ENCODE data around the gene EVC2.

Gene EVC2, protein sequence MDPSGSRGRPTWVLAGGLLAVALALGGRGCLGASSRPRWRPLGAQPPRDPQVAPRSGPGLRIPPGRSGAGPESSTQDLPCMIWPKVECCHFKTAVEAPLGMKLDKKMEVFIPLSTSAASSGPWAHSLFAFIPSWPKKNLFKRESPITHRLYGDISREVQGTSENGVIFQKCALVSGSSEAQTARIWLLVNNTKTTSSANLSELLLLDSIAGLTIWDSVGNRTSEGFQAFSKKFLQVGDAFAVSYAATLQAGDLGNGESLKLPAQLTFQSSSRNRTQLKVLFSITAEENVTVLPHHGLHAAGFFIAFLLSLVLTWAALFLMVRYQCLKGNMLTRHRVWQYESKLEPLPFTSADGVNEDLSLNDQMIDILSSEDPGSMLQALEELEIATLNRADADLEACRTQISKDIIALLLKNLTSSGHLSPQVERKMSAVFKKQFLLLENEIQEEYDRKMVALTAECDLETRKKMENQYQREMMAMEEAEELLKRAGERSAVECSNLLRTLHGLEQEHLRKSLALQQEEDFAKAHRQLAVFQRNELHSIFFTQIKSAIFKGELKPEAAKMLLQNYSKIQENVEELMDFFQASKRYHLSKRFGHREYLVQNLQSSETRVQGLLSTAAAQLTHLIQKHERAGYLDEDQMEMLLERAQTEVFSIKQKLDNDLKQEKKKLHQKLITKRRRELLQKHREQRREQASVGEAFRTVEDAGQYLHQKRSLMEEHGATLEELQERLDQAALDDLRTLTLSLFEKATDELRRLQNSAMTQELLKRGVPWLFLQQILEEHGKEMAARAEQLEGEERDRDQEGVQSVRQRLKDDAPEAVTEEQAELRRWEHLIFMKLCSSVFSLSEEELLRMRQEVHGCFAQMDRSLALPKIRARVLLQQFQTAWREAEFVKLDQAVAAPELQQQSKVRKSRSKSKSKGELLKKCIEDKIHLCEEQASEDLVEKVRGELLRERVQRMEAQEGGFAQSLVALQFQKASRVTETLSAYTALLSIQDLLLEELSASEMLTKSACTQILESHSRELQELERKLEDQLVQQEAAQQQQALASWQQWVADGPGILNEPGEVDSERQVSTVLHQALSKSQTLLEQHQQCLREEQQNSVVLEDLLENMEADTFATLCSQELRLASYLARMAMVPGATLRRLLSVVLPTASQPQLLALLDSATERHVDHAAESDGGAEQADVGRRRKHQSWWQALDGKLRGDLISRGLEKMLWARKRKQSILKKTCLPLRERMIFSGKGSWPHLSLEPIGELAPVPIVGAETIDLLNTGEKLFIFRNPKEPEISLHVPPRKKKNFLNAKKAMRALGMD

DNA sequence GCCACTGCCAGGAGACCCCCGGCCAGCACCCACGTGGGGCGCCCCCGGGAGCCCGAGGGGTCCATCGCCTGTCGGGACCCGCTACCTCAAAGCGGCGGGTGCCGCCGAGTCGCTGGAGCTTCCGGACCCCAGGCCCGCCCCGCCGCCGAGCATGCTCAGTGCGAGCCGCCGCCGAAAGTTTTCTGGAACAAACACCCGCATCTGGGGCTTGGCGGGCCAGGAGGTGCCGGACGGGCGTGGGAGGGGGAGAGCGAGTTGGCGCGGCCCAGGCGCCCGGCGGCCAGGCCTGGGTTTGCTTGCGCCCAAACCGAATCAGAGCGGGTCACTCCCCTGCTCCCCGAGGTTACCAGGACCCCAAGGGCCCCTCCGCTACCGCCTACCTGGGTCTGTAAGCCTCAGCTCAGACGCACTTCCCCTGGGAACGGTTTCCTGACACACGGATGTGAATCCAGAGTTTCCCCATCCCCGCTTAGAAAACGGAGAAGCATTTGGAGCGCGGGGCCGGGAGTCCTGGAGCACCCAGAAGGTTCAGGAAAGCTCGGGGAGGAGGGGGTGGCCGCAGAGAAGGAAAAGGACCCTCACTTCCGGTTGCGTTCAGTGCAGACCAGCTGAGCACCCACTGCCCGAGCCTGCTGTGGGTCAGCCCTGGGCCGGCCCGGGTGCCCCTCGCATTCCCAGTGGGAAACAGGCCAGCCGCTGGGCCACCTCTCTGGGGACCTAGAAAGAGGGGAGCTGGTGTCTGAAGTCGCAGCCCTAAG lies at the start of gene EVC2:
Gene EVC2 (minus strand): TSS at position 111 of the 758 bp plus-strand sequence. CDS start 46 bp downstream, at position 65.
- no peak for DNase-seq

DNA sequence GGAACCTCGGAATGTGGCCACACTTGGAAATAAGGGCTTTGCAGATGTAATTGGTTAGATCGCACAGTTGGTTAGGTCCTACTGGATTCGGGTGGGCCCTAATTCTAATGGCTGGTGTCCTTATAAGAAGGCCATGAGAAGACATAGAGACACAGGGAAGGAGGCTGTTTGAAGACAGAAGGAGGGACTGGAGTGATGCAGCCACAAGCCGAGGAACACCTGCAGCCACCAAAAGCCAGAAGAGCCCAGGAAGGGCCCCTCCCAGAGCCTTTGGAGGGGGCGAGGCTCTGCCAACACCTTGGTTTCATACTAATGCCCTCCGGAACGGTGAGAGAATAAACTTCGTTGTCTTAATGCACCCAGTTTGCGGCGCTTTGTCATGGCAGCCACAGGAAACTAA lies 49.6 kb upstream of the EVC2 start:
- DNase-seq = no peak

DNA sequence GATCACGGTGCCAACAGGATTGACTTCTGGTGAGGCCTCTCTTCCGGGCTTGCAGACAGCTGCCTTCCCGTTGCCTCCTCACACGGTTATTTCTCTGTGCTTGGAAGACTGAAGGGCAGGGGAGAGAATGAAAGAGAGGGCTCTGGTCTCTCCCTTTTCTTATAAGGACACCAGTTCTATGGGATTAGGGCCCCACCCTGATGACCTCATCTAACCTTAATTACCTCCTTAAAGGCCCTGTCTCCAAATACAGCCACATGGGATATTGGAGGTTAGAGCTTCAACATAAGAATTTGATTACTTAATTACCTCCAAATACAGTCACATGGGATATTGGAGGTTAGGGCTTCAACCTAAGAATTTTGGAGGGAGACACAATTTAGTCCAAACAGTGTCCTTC lies 49.2 kb upstream of the EVC2 start:
- no peak for DNase-seq

DNA sequence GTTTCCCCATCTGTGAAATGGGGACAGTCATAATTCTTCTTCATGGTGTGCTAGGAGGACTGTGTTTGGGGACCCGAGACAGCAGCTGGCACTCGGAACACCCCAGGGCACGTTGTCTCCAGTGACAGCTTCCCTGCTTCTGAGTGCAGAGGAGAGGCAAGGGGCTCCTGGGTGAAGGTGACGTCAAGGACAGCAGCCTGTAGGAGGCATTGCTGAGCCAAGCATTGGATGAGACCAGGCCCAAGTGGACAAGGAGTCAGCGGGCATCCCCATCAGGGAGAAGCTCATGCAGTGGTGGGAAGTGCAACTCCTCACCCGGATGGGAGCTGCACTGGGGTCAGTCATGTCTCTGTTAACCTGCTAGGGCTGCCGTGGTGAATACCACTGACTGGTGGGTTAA lies 48.7 kb upstream of the EVC2 start:
- no peak for DNase-seq

DNA sequence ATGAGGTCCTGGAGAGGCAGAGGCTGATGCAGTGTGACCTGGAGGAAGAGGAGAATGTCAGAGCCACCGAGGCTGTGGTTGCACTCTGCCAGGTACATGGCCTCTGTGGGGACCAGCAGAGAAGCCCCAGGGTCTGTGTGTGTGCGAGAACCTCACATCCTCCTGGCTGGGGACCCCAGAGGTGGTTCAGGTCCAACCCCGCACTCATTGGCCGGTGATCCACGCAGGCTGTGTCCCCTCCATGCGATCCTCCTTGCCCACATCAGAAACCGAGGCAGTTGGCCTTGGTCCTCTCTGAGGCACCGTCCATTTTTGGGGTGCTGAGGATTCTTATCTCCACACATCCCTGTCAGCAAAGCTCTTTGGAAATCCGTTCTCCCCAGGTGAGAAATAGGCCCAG lies 47.9 kb upstream of the EVC2 start:
- DNase-seq = no peak

DNA sequence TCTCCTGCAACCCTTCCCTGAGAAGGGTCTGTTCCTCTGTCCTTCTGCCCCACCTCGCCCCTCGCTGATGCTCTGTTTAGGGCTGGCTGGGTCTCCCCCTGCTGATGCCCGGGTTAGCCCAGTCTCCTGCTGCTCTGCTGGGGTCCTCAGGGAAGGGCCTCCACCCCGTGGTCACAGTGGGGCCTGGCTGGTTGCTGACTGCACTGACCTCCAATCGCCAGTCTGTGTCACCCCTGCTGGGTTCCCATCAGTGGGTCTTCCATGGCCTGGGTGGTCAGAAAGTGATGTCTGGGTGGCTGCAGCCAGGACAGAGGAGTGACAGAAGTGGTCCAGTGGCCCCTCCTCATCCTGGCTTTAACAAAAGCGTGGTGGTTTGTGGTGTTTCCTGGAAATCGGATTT lies 47.3 kb upstream of the EVC2 start:
- no peak for DNase-seq

DNA sequence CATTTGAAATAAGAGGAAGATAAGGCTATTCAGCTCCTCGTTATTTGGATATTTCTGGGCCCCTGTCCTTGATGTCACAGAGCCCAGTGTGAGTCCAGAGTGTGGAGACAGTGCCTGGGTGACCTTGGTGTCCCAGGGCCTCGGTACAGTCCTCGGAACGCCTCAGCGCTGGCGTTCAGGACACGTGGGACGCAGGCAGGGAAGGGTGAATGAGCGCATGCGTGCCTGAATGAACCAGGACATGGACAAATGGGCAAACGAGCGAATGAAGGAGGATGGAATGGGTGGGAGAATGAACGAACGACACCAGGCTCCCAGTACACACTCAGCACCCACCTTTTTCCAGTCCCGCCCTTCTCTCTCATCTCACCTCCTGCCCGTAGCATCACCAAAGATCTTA lies 46.8 kb upstream of the EVC2 start:
- no peak for DNase-seq

DNA sequence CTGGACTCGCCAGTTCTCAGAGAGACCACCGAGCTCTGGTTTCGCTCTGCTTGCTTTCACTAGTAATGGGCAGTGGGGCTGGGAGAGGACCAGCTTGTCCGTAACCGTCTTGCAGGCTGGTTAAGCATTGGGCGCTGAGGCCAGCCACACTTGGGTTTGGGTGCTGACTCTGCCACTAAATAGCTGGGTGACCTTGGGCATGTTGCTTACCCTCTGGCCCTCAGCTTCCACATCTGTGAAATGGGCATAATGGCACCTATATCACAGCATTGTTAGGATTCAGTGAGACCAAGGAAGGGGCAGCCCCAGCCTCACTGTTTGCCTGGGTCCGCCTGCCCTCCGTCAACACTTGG lies 46.1 kb upstream of the EVC2 start:
- no peak for DNase-seq

DNA sequence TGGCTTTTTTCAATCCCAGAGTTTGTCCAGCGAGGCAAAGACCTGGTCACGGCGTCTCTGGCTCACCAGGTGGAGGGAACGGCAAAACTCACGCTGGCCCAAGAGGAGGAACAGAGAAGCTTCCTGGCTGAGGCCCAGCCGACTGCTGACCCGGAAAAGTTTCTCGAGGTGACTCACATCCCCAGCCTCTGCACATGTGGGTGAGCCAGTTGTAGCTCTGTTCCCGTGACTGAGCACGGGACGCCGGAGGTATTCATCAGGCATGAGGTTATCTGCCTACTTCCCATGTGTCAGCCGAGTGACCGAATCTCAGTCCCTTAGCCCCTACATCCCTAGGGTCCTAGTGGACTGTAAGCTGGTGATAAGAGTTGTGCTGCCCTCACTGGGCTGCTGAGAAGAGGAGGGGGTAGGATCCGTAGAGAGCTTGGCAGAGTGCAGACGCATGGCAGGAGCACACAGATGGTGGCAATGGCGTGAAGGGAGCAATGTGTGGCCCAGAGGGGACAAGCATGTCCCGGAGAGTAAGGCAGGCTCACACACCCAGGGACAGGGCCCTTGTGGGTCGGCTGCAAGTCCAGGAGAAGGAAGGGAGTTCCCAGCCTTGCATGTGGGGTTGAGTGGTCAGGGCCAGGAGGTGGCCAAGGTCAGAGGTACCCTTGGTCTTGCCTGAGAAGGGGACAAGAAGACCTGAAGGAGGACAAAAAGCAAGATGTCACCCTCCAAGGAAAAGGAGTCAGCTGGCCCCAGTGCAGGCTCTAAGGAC lies 45.6 kb upstream of the EVC2 start:
- no peak for DNase-seq

DNA sequence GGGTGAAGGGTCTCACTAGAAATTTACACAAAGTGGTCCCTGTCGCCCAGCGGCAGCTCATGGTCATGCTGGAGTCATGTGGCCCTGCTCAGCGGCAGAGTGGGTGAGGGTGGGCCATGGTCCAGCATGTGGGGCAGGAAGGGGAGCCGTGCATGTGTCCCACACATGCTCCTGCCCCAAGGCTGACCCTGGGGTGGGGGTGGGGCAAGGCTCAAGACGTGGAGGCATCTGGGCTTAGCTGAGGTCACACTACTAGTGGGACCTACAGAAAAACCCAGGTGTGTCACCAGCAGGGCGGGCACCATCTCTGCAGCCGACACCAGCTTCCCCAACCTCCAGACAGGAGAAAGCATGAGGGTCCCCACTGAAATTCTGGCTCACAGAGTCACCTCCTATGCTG lies 45.0 kb upstream of the EVC2 start:
- no peak for DNase-seq

DNA sequence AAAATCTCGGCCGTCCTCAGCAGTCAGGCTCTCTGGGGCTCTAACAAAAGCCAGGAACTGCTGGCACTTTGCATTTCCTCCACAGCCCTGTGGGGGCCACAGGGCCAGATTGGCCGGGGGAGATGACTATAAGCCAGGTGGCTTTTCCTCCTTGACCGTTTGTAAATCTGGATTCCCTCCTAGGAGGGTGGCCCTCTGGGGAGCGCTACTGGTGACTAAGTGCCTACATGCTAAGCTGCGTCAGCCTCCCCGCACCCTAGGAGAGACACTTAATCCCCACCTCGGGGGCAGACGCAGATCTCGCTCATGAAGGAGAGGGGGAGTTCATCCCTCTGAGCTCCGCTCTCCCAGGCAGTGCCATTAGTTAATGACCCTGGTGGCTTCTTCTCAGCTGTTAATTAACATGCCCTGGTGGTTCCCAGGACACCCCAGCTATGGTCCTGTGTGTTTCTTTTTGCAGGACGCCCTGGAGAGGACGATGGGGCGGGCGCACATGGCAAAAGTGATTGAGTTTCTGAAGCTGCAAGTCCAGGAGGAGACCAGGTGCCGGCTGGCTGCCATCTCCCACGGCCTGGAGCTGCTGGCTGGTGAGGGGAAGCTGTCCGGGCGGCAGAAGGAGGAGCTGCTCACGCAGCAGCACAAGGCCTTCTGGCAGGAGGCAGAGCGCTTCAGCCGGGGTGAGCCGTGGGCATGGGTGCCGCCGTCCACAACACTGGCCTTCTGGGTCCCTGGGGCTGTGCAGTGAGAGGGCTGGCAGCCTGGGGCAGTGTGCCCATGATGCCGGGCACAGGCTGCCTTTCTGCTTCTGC lies 44.2 kb upstream of the EVC2 start:
- no peak for DNase-seq

DNA sequence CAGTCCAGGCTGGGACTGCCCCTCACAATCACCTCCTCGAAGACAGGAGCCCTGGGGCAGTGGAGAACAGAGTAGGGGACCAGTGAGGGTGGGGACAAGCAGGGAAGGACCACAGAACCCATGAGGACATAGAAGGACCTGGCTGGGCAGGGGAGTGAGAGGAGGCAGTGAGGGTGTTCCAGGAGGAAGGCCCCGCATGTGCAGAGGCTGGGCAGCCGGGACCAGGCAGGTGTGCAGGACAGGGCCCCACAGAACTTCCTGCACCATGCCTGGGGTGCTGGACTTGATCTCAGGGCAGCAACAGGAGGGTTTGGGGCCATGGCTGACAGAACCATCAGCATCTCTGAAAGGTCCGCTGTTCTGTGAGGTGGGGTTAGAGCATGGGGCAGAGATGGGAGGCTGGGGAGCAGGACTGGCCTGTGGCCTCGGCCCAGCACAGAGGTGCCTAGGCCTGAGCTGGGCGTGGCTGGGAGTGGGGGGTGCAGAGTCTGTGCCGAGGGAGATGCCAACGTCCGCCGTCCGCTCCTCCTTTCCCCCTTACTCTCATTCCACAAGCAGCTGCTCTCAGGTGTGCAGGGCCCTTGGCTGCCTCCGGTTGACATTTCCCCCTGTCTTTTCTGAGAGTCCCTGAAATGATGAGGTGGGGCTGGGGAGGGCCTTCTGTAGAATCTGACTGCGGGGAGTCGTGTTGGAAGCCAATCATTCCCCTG lies 43.5 kb upstream of the EVC2 start:
- DNase-seq = no peak

DNA sequence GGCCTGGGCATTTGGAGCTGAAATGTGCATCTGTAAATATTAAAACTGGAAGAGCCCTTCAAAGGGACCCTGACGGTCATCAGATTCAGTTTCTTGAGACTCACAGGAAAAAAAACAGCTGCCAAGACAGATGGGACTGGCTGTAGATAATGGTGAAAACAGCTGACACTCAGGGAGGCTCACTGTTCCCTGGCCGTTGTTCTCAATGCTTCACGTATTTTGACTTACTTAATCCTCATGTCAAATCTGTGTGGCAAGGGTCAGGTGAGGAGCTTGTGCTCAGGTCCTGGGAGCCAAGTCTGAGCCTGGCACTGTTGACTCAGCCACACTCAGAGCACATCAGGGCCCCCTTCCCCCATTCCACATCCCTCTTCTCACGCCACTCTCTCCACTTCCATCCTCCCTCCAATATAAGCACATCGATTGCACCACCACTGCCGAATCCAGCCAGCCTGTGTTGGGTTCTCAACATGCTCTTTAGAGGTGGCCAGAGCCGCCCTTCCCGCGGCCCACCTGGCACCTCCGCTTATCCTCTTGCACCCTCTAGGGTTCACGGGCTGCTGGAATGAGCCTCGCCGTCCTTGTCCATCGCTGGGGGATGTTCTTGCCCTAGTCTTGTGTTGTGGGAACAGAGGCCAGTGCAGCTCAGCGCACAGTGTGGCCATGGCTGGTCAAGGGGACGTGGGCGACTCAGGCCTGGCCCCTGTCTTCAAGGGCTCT lies 42.7 kb upstream of the EVC2 start:
- DNase-seq = no peak

DNA sequence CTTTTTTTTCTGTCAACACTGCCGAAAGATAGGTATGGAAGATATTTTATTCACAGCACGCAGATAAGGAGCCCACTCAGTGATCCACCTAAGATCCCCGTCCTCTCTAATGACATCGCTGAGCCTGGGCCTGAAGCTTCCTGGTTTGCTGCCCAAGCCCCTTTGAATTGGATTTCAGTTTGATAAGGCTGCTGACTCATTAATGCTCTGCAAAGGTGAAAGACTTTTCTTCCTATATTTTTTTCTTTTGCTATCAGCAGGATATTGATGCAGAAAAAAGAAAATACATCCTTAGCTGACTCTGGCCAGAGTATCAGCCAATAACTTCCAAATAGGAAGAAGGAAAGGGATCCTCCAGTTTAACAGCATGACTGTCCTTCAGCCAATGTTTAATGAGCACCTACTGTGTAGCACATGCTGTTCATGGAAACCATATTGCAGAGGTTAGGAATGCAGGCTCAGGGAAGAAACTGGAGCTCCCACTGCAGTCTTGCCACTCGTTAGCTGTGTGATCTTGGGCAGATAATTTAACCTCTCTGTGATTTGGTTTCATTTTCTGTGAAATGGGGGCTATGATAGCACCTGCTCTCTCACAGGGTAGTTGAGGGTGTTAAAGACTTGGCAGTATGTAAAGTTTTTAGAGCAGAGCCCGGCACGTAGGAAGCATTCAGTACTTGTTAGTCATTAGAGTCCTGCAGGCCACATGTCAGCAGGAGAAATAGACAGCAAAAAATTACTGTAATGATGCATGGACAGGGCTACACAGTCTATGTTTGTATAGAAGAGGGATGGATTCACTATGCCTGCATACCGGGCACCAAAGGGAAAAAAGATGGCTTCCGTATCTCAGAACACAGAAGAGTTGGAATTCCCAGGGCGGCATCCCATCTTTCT lies 41.9 kb upstream of the EVC2 start:
- DNase-seq = no peak

DNA sequence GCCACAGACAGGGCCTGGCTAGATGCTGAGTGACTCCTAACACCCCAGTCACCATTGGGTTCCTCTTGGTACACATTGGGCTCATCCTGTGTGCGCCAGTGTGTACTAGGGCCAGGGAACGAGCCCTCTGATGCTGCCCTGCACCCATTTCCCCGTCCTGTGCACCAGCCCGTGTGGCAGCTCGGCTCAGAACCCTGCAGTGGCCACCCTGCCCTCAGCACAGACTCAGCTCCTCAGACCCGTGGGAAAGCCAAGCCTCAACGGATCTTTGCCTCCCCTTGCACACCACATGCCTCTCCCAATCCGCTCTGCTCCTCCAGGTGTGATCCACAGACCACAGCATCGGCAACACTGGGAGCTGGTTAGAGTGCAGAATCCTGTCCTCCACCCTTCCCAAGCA lies 41.2 kb upstream of the EVC2 start:
- DNase-seq = no peak

DNA sequence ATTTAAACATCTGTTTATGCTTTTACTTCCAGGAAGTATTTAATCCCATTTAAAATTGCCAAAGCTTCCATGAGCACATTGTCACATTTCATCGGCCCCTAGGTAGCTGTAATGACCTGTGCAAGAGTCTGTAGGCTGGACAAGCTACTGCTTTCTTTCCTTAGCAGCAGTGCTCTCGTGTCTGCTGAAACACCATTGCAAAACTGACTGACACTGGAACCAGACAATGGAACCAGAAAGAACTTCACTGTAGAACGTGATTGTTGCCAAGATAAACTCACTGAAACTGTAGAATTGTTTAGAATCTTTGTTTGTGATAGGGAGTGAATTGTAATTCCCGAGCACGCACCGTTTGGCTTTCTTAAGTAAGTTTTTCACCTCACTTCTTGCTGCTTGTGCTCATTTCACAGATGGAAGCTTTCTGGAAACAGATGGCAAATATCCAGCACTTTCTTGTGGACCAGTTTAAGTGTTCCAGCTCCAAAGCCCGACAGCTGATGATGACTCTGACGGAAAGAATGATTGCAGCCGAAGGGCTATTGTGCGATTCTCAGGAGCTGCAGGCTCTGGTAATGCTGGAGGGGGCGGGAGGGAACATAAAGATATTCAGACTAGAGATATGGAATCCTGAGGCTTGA lies 39.5 kb upstream of the EVC2 start:
- no peak for DNase-seq

DNA sequence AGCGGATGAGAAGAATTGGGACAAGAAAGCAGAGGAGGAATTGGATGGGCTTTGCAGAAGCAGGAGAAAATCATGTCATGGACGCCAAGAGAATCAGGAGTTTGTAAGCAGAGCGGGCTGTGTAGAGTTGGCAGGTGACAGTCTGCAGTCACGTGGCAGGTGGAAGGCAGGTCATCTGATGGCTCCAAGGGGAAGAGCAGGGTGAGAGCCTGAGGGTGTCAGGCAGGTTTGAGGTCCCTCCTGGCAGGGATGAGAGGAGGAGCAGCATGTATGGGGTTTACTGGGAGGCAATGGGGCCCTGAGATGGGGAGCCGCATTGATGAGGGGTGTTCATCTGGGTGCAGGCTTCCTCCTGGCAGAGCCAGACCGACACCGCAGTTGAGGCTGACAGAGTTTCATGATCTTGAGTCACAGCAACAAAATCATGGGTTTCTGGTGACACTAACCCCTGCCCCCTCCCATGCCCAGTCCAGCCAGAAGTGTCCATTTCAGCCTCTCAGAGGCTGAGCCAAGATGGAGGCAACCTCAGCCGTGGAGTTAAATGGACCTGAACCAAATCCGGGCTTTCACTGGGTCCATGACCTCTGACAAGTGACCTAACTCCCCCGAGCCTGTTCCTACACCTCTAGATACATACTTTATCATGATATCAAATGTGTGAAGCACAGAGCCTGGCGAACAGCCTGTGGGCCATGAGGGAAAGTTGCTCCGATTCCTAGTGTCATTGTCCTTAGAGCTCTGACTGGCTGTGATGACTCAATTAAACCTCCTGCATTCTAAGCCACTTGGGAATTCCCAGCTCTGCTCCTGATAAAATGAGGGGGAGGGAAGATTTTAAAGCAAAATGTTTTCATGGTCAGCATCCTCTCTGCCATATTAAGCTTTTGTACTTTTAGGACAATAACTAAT lies 38.7 kb upstream of the EVC2 start:
- DNase-seq = no peak

Measured in NCI-H1417 treated with DMSO at 0.1 percent for 48 hours (cell line).